ENCODE measurements around the gene XRCC6. TPM values are rescaled to one million over a fixed set of nuclear protein-coding genes. Genes with fewer than 3 reads are reported as not detected.
"Not testable (repeated sequence)": the region's sequence is repeated elsewhere in the genome, so short reads cannot be mapped to it uniquely, and the experiment has no call there.

XRCC6 gene
- total and polyA plus RNA-seq, 2 of the 4 experiments (the other 2 are of a cell fraction), result 202 to 401 TPM

GRCh38 chr22:41668971-41669911 lies 48.1 kb downstream of the XRCC6 start:
- Histone ChIP-seq H3K4me3 (ENCODE audit: insufficient read depth, low read depth, low read length) (no peak overlapping the region), H3K4me1 (ENCODE audit: control insufficient read depth, insufficient read depth, low read length) (peaks cover 18% of the 10 kb centered on the region), H2BK120ac (ENCODE audit: low read depth, low read length) (peak overlapping the region; percentile 94), H4K91ac (ENCODE audit: insufficient read depth, low read depth, low read length) (peak overlapping the region; percentile 63), H3K9me3 (ENCODE audit: control insufficient read depth, insufficient read depth, low read length) (no peaks in the 10 kb centered on the region), H3K18ac (ENCODE audit: low read depth, low read length) (peak overlapping the region; percentile 73), H2AK5ac (ENCODE audit: low read depth, low read length) (peak overlapping the region; percentile 59), H4K5ac (ENCODE audit: low read depth, low read length) (peak overlapping the region; percentile 85), H3K27ac (ENCODE audit: insufficient read depth, low read length) (peak overlapping the region; percentile 66), H2AK9ac (replicated peaks; ENCODE audit: low read depth, low read length, poor library complexity) (peak overlapping the region; percentile 38), H3K9ac (ENCODE audit: low read depth, low read length) (no peak overlapping the region), H4K20me1 (ENCODE audit: insufficient read depth, low read length) (peaks cover 3% of the 10 kb centered on the region), H3K23ac (ENCODE audit: low read depth, low read length) (peak overlapping the region; percentile 35; the same call in 1 of the 2 replicates), H3K79me1 (ENCODE audit: low read depth in 1 of 2, low read length in 2 of 2) (peaks cover 5 to 47% of the 10 kb centered on the region in 2 experiments; a peak in 3 of 4 replicates), H3K27me3 (ENCODE audit: control insufficient read depth, insufficient read depth, low read length) (no peaks in the 10 kb centered on the region), H4K8ac (ENCODE audit: low read depth in 2 of 2, low read length in 2 of 2) (peak overlapping the region in 1 of 2 experiments; percentile 36; a peak in 2 of 4 replicates), H2BK15ac (ENCODE audit: low read depth, low read length) (peak overlapping the region; percentile 52; the same call in 1 of the 3 replicates), H3K56ac (ENCODE audit: extremely low read depth, insufficient read depth, low read length) (peak overlapping the region; percentile 67), H2AFZ (replicated peaks; ENCODE audit: low read length, poor library complexity) (no peak overlapping the region), H3K4ac (ENCODE audit: low read depth, low read length) (peak overlapping the region; percentile 81), H3K4me2 (ENCODE audit: low read depth, low read length) (peak overlapping the region; percentile 58; the same call in 1 of the 2 replicates), H3K9me1 (ENCODE audit: insufficient read depth, low read length) (peaks cover 20% of the 10 kb centered on the region), H3K14ac (replicated peaks; ENCODE audit: low read depth, low read length) (peak overlapping the region; percentile 87), H2BK5ac (ENCODE audit: low read depth, low read length, poor library complexity, severe bottlenecking) (peak overlapping the region; percentile 65), H3K36me3 (ENCODE audit: control insufficient read depth, insufficient read depth, low read length) (peaks cover 15% of the 10 kb centered on the region), H2BK20ac (ENCODE audit: low read depth, low read length) (peak overlapping the region; percentile 91)
- ChIA-PET CTCF (interaction anchor here (1.3 kb wide), 1 partner anchor 28 kb away, joined by 3 read pairs; no protein-coding TSS in a partner anchor), POLR2A (ENCODE audit: unreplicated experiment) (no interaction called here)
- dilution Hi-C loops (cut with HindIII; ENCODE audit: low sequenced_read_pairs, unreplicated experiment) (no loop called here), in situ Hi-C loops (cut with MboI; ENCODE audit: low sequenced_read_pairs) (no loop called here), intact Hi-C loops (cut with micrococcal nuclease) (no loop called here)
- 41% methylated on average over 10 of the region's 21 CpGs; no CpG with 5 or more reads in 1 of the 2 experiments for WGBS, 2 experiments (ENCODE audit: extremely low coverage in 2 of 2, insufficient read length in 1 of 2)
- no TSS peak for BruUV-seq (replicated peaks)
- TF ChIP-seq RAD21 (IDR thresholded peaks at IDR 0.05; ENCODE audit: low read length) (no peak), CEBPB (IDR thresholded peaks at IDR 0.05; ENCODE audit: low read depth, low read length) (peak; percentile 32; the same call in 1 of the 2 replicates)
- ATAC-seq (ENCODE audit: low read depth) (peak; percentile 58), DNase-seq (peak; percentile 85)

DNA sequence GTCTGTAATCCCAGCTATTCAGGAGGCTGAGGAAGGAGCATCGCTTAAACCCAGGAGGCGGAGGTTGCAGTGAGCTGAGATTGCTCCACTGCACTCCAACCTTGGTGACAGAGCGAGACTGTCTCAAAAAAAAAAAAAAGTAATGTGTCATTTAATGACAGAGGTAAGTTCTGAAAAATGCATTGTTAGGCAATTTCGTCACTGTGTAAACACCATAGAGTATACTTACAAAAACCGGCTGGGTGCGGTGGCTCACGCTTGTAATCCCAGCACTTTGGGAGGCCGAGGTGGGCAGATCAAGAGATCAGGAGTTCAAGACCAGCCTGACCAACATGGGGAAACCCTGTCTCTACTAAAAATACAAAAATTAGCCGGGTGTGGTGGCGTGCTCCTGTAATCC lies 51.0 kb downstream of the XRCC6 start:
- H3K14ac ChIP-seq (replicated peaks; ENCODE audit: low read depth, low read length); H3K9me3 ChIP-seq (ENCODE audit: control insufficient read depth, insufficient read depth, low read length); H2AK5ac ChIP-seq (ENCODE audit: low read depth, low read length); H2BK5ac ChIP-seq (ENCODE audit: low read depth, low read length, poor library complexity, severe bottlenecking); H3K18ac ChIP-seq (ENCODE audit: low read depth, low read length); H3K23ac ChIP-seq (ENCODE audit: low read depth, low read length); H2BK15ac ChIP-seq (ENCODE audit: low read depth, low read length); BruUV-seq (replicated peaks); H2AFZ ChIP-seq (replicated peaks; ENCODE audit: low read length, poor library complexity); H4K8ac ChIP-seq (ENCODE audit: low read depth in 2 of 2, low read length in 2 of 2); H3K4me3 ChIP-seq (ENCODE audit: insufficient read depth, low read depth, low read length); DNase-seq; H4K91ac ChIP-seq (ENCODE audit: insufficient read depth, low read depth, low read length); H3K4ac ChIP-seq (ENCODE audit: low read depth, low read length); in situ Hi-C loops (cut with MboI; ENCODE audit: low sequenced_read_pairs); H4K20me1 ChIP-seq (ENCODE audit: insufficient read depth, low read length); H3K27me3 ChIP-seq (ENCODE audit: control insufficient read depth, insufficient read depth, low read length); dilution Hi-C loops (cut with HindIII; ENCODE audit: low sequenced_read_pairs, unreplicated experiment); H3K56ac ChIP-seq (ENCODE audit: extremely low read depth, insufficient read depth, low read length); ATAC-seq (ENCODE audit: low read depth); H2BK20ac ChIP-seq (ENCODE audit: low read depth, low read length); H2AK9ac ChIP-seq (replicated peaks; ENCODE audit: low read depth, low read length, poor library complexity); H2BK120ac ChIP-seq (ENCODE audit: low read depth, low read length); POLR2A ChIA-PET (ENCODE audit: unreplicated experiment); intact Hi-C loops (cut with micrococcal nuclease); H3K4me2 ChIP-seq (ENCODE audit: low read depth, low read length); H3K9ac ChIP-seq (ENCODE audit: low read depth, low read length); H4K5ac ChIP-seq (ENCODE audit: low read depth, low read length); H3K27ac ChIP-seq (ENCODE audit: insufficient read depth, low read length): not testable (repeated sequence)
- peaks cover 20% of the 10 kb centered on the region for H3K36me3 ChIP-seq (ENCODE audit: control insufficient read depth, insufficient read depth, low read length)
- peaks cover 13 to 62% of the 10 kb centered on the region in 2 experiments for H3K79me1 ChIP-seq (ENCODE audit: low read depth in 1 of 2, low read length in 2 of 2)
- H3K4me1 ChIP-seq (ENCODE audit: control insufficient read depth, insufficient read depth, low read length), result peaks cover 15% of the 10 kb centered on the region
- H3K9me1 ChIP-seq (ENCODE audit: insufficient read depth, low read length), result peaks cover 23% of the 10 kb centered on the region
- CTCF ChIA-PET, result interaction anchor here (1.5 kb wide), 1 partner anchor 8 kb away, joined by 5 read pairs; no protein-coding TSS in a partner anchor
- WGBS, 2 experiments (ENCODE audit: extremely low coverage in 2 of 2, insufficient read length in 1 of 2), result 60% methylated on average over 2 of the region's 10 CpGs; no CpG with 5 or more reads in 1 of the 2 experiments
